GM12873 (cell line): ENCODE results near the gene IMMP2L.

Experiments used
- CTCF ChIP-seq: IDR thresholded peaks from 2 replicates; pipeline ENCODE4 v1.5.1; 2012; ENCODE audit warnings: low read depth, mild to moderate bottlenecking, moderate library complexity, low read length, control low read depth; ENCODE audit not compliant: insufficient read depth; ENCODE audit errors: missing control alignments

The IMMP2L gene

GRCh38 chr7:110801502-110801901, 760.8 kb downstream of the IMMP2L start:
- no peak for TF ChIP-seq CTCF

DNA sequence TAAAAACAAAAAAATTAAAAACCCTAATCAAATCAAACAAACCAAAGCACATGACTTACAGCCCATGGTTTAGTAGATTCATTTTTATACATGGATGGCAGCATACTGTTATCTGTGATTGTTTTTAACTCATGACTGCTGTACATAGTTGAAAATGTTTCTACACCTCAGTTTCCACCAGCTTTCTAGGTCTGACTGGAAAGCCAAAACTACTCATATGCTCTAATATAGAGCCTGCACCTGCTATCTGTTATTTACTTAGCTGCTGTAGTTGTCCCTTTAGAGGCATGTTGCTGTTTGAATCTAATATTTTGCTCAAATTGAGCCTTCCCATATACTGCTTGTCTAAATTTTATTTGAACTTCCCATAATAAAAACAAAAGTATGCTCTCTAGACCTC, 761.3 kb downstream of the IMMP2L start:
- TF ChIP-seq CTCF, result no peak

DNA sequence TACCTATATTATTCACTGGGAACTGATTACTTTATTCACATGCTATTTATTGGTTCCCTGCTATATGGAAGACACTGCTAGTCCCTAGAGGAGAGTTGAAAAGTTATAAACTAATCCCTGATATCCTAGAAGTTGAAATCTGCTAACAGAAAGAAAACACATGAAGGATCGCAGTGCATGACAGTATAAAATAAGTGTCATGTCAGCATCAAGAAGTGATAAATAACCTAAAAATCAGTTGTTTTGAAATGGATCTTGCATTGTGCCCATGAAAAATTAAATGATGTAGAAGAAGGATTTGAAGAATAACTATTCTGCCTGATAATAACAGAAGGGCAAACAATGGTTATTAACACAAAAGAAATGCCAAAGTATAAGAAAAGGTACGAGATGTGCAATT, 764.6 kb downstream of the IMMP2L start:
- no peak for TF ChIP-seq CTCF

- TF ChIP-seq CTCF, result no peak
Observed at GRCh38 chr7:110790992-110791391, 771.3 kb downstream of the IMMP2L start.

DNA sequence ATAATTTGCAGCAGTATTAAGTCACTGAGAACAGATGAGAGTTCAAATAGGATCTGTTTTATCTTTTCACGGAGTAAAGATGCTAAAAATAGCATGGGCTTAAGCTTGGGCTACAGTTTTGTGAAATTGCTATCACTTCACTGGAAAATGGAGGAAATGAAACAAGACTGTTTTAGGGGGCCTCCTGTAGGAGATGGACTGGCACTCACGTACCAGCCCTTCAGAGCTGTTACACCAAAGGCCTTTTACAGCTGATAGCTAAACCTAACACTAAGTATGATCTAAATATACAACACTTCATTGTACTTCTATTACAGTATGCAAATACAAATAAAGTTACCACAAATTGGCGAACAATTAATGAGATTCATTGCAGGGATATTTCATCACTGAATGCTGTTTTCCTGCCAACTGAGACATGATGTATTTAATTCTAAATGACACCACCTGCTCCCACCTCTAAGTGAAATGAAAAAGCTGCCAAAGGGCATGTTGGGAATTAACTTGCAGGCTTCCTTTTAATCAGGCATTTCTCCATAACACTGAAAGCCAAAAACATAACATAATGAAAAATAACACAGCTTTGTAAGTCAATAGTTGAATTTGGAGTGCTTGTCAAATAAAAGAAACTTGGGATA, 775.8 kb downstream of the IMMP2L start:
- TF ChIP-seq CTCF, result no peak

DNA sequence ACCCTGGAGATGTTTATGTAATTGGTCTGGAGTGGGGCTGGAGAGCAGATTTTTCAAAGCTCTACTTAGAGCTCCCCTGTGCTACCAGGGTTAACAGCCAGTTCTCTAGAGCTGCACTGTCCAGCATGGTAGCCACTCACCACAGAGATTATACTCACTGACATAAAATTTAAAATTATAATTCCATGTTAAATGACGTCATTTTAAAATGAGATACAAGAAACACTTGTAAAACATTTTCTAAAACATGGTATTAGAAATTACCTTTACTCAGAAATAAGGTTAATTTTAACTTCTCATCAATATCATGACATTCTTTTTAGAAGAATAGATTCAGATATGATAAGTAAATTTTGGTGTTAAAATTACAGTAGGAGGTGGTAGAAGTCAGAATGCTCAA, 777.5 kb downstream of the IMMP2L start:
- TF ChIP-seq CTCF, result no peak

GRCh38 chr7:110780712-110781111, 781.6 kb downstream of the IMMP2L start:
- no peak for TF ChIP-seq CTCF

DNA sequence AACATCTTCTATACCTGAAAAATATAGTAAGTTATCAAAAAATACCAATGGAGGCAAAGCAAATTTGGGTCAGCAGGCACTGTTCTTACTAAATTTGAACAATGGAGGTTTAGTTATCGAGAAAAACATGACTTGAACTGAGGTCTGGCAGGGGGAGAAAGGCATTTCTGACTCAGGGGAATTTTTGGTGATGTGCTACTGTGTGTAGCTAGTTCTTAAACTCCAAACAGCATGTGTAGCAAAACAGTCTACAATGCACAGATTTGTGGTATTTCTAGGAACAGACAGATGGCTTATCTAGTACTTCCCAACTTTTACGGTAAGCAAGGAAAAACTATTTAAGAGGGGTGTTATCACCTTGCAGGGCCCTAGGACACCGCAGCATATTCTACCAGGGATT, 783.0 kb downstream of the IMMP2L start:
- TF ChIP-seq CTCF, result no peak
